CD14-positive monocyte (primary cell): ENCODE data around the gene RNU6-9. TPM values are rescaled to one million over a fixed set of nuclear protein-coding genes. Genes with fewer than 3 reads are reported as not detected.

Experiments used
- DNase-seq, 3 donors: peaks; one replicate each; pipeline ENCODE4 v3.0.0-alpha.2; 2011 to 2022
- H2AFZ ChIP-seq: 2 replicates; pipeline ENCODE4 v1.6.0; 2012; ENCODE audit warnings: mild to moderate bottlenecking, low read depth, low read length, inconsistent platforms; ENCODE audit not compliant: insufficient read depth, poor library complexity, severe bottlenecking
- H3K27ac ChIP-seq, 2 donors: 1 replicate in 1 of 2; 2 replicates in 1 of 2; pipeline ENCODE4 v1.5.1; 2012 to 2013; ENCODE audit warnings: low read length in 2 of 2, control low read depth in 1 of 2, inconsistent platforms in 1 of 2, low read depth in 1 of 2, mild to moderate bottlenecking in 1 of 2
- H3K27me3 ChIP-seq, 2 donors: one replicate each; pipeline versions ENCODE4 v1.6.0 to v1.6.1; 2011 to 2013; ENCODE audit warnings: low read length in 2 of 2; ENCODE audit not compliant: control insufficient read depth in 2 of 2, insufficient read depth in 2 of 2
- H3K36me3 ChIP-seq, 2 donors: replicated peaks in 1 of 2; 1 replicate in 1 of 2; 2 replicates in 1 of 2; pipeline versions ENCODE4 v1.5.1 to v1.6.1; 2012 to 2013; ENCODE audit warnings: low read length in 2 of 2, control low read depth in 1 of 2, inconsistent platforms in 1 of 2, mild to moderate bottlenecking in 1 of 2; ENCODE audit not compliant: insufficient read depth in 2 of 2, control insufficient read depth in 1 of 2
- H3K4me1 ChIP-seq, 2 donors: 1 replicate in 1 of 2; 2 replicates in 1 of 2; pipeline versions ENCODE4 v1.5.1 to v1.6.1; 2012 to 2013; ENCODE audit warnings: low read length in 2 of 2, control low read depth in 1 of 2, inconsistent platforms in 1 of 2, mild to moderate bottlenecking in 1 of 2, moderate library complexity in 1 of 2; ENCODE audit not compliant: insufficient read depth in 2 of 2, control insufficient read depth in 1 of 2
- H3K4me2 ChIP-seq: replicated peaks from 2 replicates; pipeline ENCODE3; 2012; ENCODE audit warnings: low read length, moderate library complexity, mild to moderate bottlenecking; ENCODE audit not compliant: poor library complexity, severe bottlenecking; ENCODE audit errors: extremely low read depth
- H3K4me3 ChIP-seq, 3 experiments: fragments of 200-600 bp in 1 of 3; sonication (generic) in 1 of 3; replicated peaks in 1 of 3; 1 replicate in 2 of 3; 2 replicates in 1 of 3; pipeline ENCODE4 v1.5.1; 2011 to 2013; ENCODE audit warnings: low read length in 3 of 3, mild to moderate bottlenecking in 3 of 3, control low read depth in 2 of 3, low read depth in 2 of 3, inconsistent platforms in 1 of 3, moderate library complexity in 1 of 3
- H3K79me2 ChIP-seq: 2 replicates; pipeline ENCODE4 v1.6.0; 2012; ENCODE audit warnings: mild to moderate bottlenecking, control low read depth, inconsistent platforms, low read length, moderate library complexity; ENCODE audit not compliant: insufficient read depth
- H3K9ac ChIP-seq: 2 replicates; pipeline ENCODE4 v1.6.0; 2017; ENCODE audit warnings: low read length, mild to moderate bottlenecking; ENCODE audit not compliant: insufficient read depth, poor library complexity, severe bottlenecking
- H3K9me3 ChIP-seq, 2 donors: replicated peaks in 1 of 2; 1 replicate in 1 of 2; 2 replicates in 1 of 2; pipeline versions ENCODE4 v1.5.1 to v1.6.1; 2012 to 2013; ENCODE audit warnings: low read length in 2 of 2, control low read depth in 1 of 2; ENCODE audit not compliant: control insufficient read depth in 1 of 2, insufficient read depth in 1 of 2
- H4K20me1 ChIP-seq: 2 replicates; pipeline ENCODE4 v1.6.0; 2012; ENCODE audit warnings: mild to moderate bottlenecking, low read length, control low read depth, moderate library complexity; ENCODE audit not compliant: insufficient read depth
- H3K27ac Mint-ChIP-seq, 7 donors: one replicate each; pipeline ENCODE4 v1.8.0; 2020; ENCODE audit warnings: mild to moderate bottlenecking in 7 of 7, mixed read lengths in 7 of 7, moderate library complexity in 6 of 7, inconsistent platforms in 2 of 7
- H3K27me3 Mint-ChIP-seq, 3 donors: one replicate each; pipeline ENCODE4 v1.8.0; 2021 to 2022; ENCODE audit warnings: low read depth in 3 of 3, mild to moderate bottlenecking in 3 of 3, mixed read lengths in 3 of 3, moderate library complexity in 3 of 3, inconsistent platforms in 1 of 3
- H3K36me3 Mint-ChIP-seq, 2 donors: one replicate each; pipeline ENCODE4 v1.8.0; 2020; ENCODE audit warnings: mixed read lengths in 2 of 2, inconsistent platforms in 1 of 2, mild to moderate bottlenecking in 1 of 2
- H3K4me1 Mint-ChIP-seq: one replicate; pipeline ENCODE4 v1.8.0; 2020; ENCODE audit warnings: mild to moderate bottlenecking, mixed read lengths
- H3K4me3 Mint-ChIP-seq, 2 donors: one replicate each; pipeline ENCODE4 v1.8.0; 2020; ENCODE audit warnings: mild to moderate bottlenecking in 2 of 2, mixed read lengths in 2 of 2, moderate library complexity in 1 of 2
- H3K9me3 Mint-ChIP-seq, 7 donors: one replicate each; pipeline ENCODE4 v1.8.0; 2020 to 2022; ENCODE audit warnings: mixed read lengths in 7 of 7, mild to moderate bottlenecking in 6 of 7, moderate library complexity in 6 of 7, inconsistent platforms in 2 of 7
- CTCF ChIP-seq: fragments of 200-600 bp; IDR thresholded peaks from one replicate; pipeline ENCODE4 v1.8.0; 2022; ENCODE audit warnings: antibody characterized with exemption, mild to moderate bottlenecking
- WGBS: methylation state at CpG from one replicate; pipeline ENCODE4 v1.1.5; 2013; ENCODE audit warnings: missing lambda C conversion rate; ENCODE audit not compliant: insufficient coverage; 5-methylcytosine and 5-hydroxymethylcytosine counted together
- intact Hi-C, 2 donors: fragments of 100-400 bp; cut with micrococcal nuclease; formaldehyde crosslinking; loops; one replicate each; pipeline versions ENCODE4 v1.15.0 to v1.15.1; 2023
- polyA plus RNA-seq, 3 donors: library from polyadenylated mRNA; depleted of rRNA in 1 of 3; unstranded in 2 of 3; stranded (reverse) in 1 of 3; fragments of 300-500 nt in 2 of 3; fragments of >200 nt in 1 of 3; fragmentation: Illumina TruSeq in 2 of 3; gene quantifications; 1 replicate in 2 of 3; 2 replicates in 1 of 3; pipeline ENCODE4 v1.2.3, GENCODE V29; 2012 to 2021

The RNU6-9 gene
- polyA plus RNA-seq, 3 donors, result not detected

DNA sequence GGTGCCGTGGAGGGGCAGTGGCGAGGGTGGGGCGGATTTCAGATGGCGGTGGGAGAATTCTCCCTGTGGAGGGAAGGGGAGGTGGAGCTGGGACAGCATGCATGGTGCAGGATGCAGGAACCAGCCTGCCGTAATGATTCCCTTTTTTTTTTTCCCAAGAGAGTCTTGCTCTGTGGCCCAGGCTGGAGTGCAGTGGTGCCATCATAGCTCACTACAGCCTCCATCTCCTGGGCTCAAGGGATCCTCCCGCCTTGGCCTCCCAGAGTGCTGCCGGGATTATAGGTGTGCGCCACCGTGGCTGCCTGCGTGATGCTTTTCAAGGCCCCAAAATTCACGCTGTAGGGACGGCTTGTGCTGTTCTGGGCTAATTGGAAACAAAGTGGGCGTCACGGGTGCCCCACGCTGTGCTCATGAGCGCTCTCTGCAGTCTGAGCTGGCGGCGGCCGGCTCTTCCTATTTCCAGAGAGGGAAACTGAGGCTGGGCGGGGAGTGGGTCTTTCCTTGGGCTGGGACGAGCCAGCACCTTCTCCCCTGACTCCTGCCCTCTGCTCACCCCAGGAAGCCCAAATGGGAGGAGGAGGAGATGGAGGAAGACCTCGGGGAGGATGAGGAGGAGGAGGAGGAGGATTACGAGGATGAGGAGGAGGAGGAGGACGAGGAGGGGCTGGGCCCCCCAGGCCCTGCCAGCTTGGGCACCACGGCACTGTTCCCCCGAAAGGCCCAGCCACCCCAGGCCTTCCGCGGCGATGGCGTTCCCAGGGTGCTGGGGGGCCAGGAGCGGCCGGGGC, 38.8 kb downstream of the RNU6-9 start:
- Histone ChIP-seq H3K4me3 (peak overlapping the region in 1 of 3 experiments; percentile 66), H3K36me3 (peaks cover 9 to 38% of the 10 kb centered on the region in 2 donors), H3K9me3 (no peaks in the 10 kb centered on the region), H3K9ac (peak overlapping the region; percentile 33), H3K79me2 (peaks cover 98% of the 10 kb centered on the region), H3K27ac (peak overlapping the region; percentile 23 to 63), H3K4me1 (peaks cover 59 to 74% of the 10 kb centered on the region in 2 donors), H2AFZ (no peak overlapping the region), H3K4me2 (peak overlapping the region; percentile 63), H3K27me3 (no peaks in the 10 kb centered on the region), H4K20me1 (peaks cover 96% of the 10 kb centered on the region)
- no peaks in the 10 kb centered on the region for H3K27me3 Mint-ChIP-seq
- H3K9me3 Mint-ChIP-seq, result peaks cover 0 to 2% (median 0%) of the 10 kb centered on the region in 7 donors
- peaks cover 68% of the 10 kb centered on the region for H3K4me1 Mint-ChIP-seq
- peak overlapping the region in 1 of 2 donors; percentile 39 for H3K4me3 Mint-ChIP-seq
- no peak for DNase-seq
- 58% methylated on average over 24 of the region's 32 CpGs for WGBS
- H3K36me3 Mint-ChIP-seq, result peaks cover 19 to 41% of the 10 kb centered on the region in 2 donors
- H3K27ac Mint-ChIP-seq, result peak overlapping the region in 2 of 7 donors; percentile 56 to 57
- no peak for TF ChIP-seq CTCF
- intact Hi-C loops, result no loop called here

- Mint-ChIP-seq H3K27me3 (peaks cover 0 to 1% (median 0%) of the 10 kb centered on the region in 3 donors), H3K9me3 (peaks cover 0 to 2% (median 0%) of the 10 kb centered on the region in 7 donors), H3K4me1 (peaks cover 72% of the 10 kb centered on the region), H3K27ac (peak overlapping the region; percentile 74 to 92 (median 86)), H3K4me3 (peak overlapping the region; percentile 73 to 87), H3K36me3 (peaks cover 24 to 50% of the 10 kb centered on the region in 2 donors)
- TF ChIP-seq CTCF, result no peak
- Histone ChIP-seq H3K4me1 (peaks cover 53 to 76% of the 10 kb centered on the region in 2 donors), H3K4me2 (peak overlapping the region; percentile 63), H3K27ac (peak overlapping the region; percentile 63 to 67), H3K4me3 (peak overlapping the region in 2 of 3 experiments; percentile 23 to 66), H4K20me1 (peaks cover 97% of the 10 kb centered on the region), H3K9me3 (no peaks in the 10 kb centered on the region), H2AFZ (no peak overlapping the region), H3K79me2 (peaks cover 98% of the 10 kb centered on the region), H3K27me3 (no peaks in the 10 kb centered on the region), H3K9ac (peak overlapping the region; percentile 33), H3K36me3 (peaks cover 9 to 43% of the 10 kb centered on the region in 2 donors)
- DNase-seq, result peak in 2 of 3 donors; percentile 48 to 62
- 4% methylated on average over 48 of the region's 54 CpGs for WGBS
- intact Hi-C loops, result no loop called here
Observed at GRCh38 chr19:932648-933552, 39.6 kb downstream of the RNU6-9 start.
